Stomach (tissue), 4 donors: ENCODE results near the gene KCNK7.

Experiments
- EP300 ChIP-seq: sonication (generic); formaldehyde crosslinking; IDR thresholded peaks from one replicate; pipeline ENCODE4 v1.6.1; 2017; ENCODE audit warnings: antibody characterized with exemption
- TF ChIP-seq, protein P1 (sequence below), 7 experiments: fragments of 450-650 bp in 4 of 7; fragments of 200-600 bp in 3 of 7; sonication (generic) in 3 of 7; IDR thresholded peaks; one replicate each; pipeline ENCODE4 v1.5.1; 2016 to 2019; ENCODE audit warnings: antibody characterized with exemption in 7 of 7, control low read depth in 2 of 7, mild to moderate bottlenecking in 1 of 7

DNA sequence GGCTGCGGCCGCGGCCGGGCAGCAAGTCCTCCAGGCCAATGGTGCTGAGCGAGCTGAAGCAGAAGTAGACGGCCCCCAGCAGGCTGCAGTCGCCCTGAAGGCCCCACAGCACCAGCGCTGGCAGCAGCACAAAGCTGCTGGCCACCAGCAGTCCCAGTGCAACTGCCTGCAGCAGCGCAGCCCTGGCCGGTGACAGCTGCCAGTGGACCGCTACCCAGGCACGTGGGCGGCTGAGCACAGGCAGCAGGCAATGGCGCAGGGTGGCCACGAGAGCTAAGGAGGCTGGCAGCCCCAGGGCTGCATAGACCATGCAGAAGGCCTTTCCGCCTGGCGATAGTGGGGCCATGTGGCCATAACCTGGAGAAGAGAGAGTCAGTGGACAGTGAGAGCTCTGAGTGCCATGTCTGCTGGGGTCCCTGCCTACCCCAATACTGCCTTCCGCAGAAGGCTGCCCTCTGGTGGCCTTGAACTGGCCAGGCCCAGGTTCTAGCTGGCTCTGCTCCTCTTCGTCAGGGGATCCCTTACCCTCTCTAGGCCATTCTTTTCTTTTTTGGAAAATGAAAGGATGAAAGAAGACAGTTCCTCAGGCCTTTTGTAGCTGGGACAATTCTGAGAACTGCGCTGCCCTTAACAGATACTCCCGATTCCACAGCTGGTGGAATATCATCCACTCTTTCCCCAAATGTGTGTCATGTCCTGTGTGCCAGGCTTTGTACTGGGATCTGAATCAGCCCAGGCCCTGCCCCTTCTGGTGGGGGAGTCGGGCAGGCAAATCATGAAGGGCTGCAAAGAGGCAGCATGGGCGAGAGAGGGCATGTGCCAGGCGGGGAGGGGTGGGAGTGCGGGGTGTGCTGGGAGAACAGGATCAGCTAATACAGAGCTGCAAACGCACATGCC, 1.8 kb downstream of the KCNK7 start:
- TF ChIP-seq, protein P1, sequence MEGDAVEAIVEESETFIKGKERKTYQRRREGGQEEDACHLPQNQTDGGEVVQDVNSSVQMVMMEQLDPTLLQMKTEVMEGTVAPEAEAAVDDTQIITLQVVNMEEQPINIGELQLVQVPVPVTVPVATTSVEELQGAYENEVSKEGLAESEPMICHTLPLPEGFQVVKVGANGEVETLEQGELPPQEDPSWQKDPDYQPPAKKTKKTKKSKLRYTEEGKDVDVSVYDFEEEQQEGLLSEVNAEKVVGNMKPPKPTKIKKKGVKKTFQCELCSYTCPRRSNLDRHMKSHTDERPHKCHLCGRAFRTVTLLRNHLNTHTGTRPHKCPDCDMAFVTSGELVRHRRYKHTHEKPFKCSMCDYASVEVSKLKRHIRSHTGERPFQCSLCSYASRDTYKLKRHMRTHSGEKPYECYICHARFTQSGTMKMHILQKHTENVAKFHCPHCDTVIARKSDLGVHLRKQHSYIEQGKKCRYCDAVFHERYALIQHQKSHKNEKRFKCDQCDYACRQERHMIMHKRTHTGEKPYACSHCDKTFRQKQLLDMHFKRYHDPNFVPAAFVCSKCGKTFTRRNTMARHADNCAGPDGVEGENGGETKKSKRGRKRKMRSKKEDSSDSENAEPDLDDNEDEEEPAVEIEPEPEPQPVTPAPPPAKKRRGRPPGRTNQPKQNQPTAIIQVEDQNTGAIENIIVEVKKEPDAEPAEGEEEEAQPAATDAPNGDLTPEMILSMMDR (IDR thresholded peaks at IDR 0.05), result peak in 5 of 7 experiments; percentile 31 to 67 (median 53)
- no peak for TF ChIP-seq EP300
